Thoracic aorta (tissue), 2 donors: ENCODE data around the gene BCR. TPM values are rescaled to one million over a fixed set of nuclear protein-coding genes. Genes with fewer than 3 reads are reported as not detected.
A peak's percentile ranks its signal among the peaks of the same experiment; 100 is the strongest.

Experiments used
- ATAC-seq: fragments of 150-250 bp; one replicate; pipeline ENCODE4 v1.8.0; 2017; ENCODE audit warnings: low read depth; ENCODE audit not compliant: insufficient number of reproducible peaks, low FRiP score
- DNase-seq: peaks from one replicate; pipeline ENCODE4 v3.0.0-alpha.2; 2020; ENCODE audit warnings: low spot score
- H3K27ac ChIP-seq, 2 donors: fragments of 200-600 bp; sonication (generic); 1 replicate in 1 of 2; 2 replicates in 1 of 2; pipeline ENCODE4 v1.5.1; 2016; ENCODE audit warnings: mild to moderate bottlenecking in 2 of 2, moderate library complexity in 2 of 2
- H3K27me3 ChIP-seq: fragments of 200-600 bp; sonication (generic); replicated peaks from 2 replicates; pipeline ENCODE4 v1.6.0; 2016; ENCODE audit warnings: mild to moderate bottlenecking; ENCODE audit not compliant: insufficient read depth
- H3K36me3 ChIP-seq: fragments of 200-600 bp; sonication (generic); one replicate; pipeline ENCODE4 v1.5.1; 2016
- H3K4me1 ChIP-seq, 2 donors: fragments of 200-600 bp; sonication (generic); 1 replicate in 1 of 2; 2 replicates in 1 of 2; pipeline versions ENCODE4 v1.5.1 to v1.6.0; 2016; ENCODE audit warnings: low read depth in 2 of 2, mild to moderate bottlenecking in 1 of 2; ENCODE audit not compliant: control insufficient read depth in 1 of 2
- H3K4me3 ChIP-seq: fragments of 200-600 bp; sonication (generic); 2 replicates; pipeline ENCODE4 v1.5.1; 2016; ENCODE audit warnings: mild to moderate bottlenecking
- H3K9me3 ChIP-seq: fragments of 200-600 bp; sonication (generic); 2 replicates; pipeline ENCODE4 v1.5.1; 2016
- CTCF ChIP-seq: fragments of 200-600 bp; sonication (generic); IDR thresholded peaks from one replicate; pipeline ENCODE4 v1.5.1; 2019; ENCODE audit warnings: antibody characterized with exemption
- total RNA-seq, 2 donors: library from RNA; depleted of rRNA; stranded (reverse); fragments of >200 nt; gene quantifications; one replicate each; pipeline versions ENCODE4 v1.1.0 to v1.2.3, GENCODE V29; 2016

The BCR gene
- total RNA-seq, 2 donors from 2014 or later, result 73.2 to 232 TPM

GRCh38 chr22:23225724-23226496 is 45.6 kb downstream of the BCR start:
- peak overlapping the region; percentile 33 for H3K4me3 ChIP-seq
- H3K36me3 ChIP-seq, result peaks cover 3% of the 10 kb centered on the region
- peak overlapping the region; percentile 80 to 85 for H3K27ac ChIP-seq
- no peak for DNase-seq
- TF ChIP-seq CTCF, result no peak
- H3K9me3 ChIP-seq, result peaks cover 10% of the 10 kb centered on the region
- H3K27me3 ChIP-seq, result no peaks in the 10 kb centered on the region
- ATAC-seq, result peak; percentile 63
- H3K4me1 ChIP-seq, result peaks cover 24 to 72% of the 10 kb centered on the region in 2 donors

GRCh38 chr22:23226497-23226850 is 46.2 kb downstream of the BCR start:
- no peak for ATAC-seq
- peaks cover 19 to 71% of the 10 kb centered on the region in 2 donors for H3K4me1 ChIP-seq
- peak overlapping the region; percentile 80 to 85 for H3K27ac ChIP-seq

GRCh38 chr22:23227380-23227779 is 47.1 kb downstream of the BCR start:
- Histone ChIP-seq H3K4me1 (peaks cover 26 to 76% of the 10 kb centered on the region in 2 donors), H3K9me3 (peaks cover 10% of the 10 kb centered on the region), H3K27me3 (no peaks in the 10 kb centered on the region), H3K27ac (peak overlapping the region; percentile 80 to 85), H3K36me3 (peaks cover 3% of the 10 kb centered on the region), H3K4me3 (no peak overlapping the region)
- DNase-seq (no peak), ATAC-seq (no peak)
- TF ChIP-seq CTCF, result no peak

More at GRCh38 chr22:23226497-23226850, 46.2 kb downstream of the BCR start:
- peaks cover 3% of the 10 kb centered on the region for H3K36me3 ChIP-seq
- H3K4me3 ChIP-seq, result peak overlapping the region; percentile 33
- TF ChIP-seq CTCF, result no peak
- DNase-seq, result no peak
- H3K9me3 ChIP-seq, result peaks cover 10% of the 10 kb centered on the region
- no peaks in the 10 kb centered on the region for H3K27me3 ChIP-seq

- peaks cover 26 to 78% of the 10 kb centered on the region in 2 donors for H3K4me1 ChIP-seq
- no peak overlapping the region for H3K4me3 ChIP-seq
- H3K9me3 ChIP-seq, result peaks cover 10% of the 10 kb centered on the region
- H3K27me3 ChIP-seq, result no peaks in the 10 kb centered on the region
- no peak overlapping the region for H3K27ac ChIP-seq
- peaks cover 3% of the 10 kb centered on the region for H3K36me3 ChIP-seq
- ATAC-seq (no peak), DNase-seq (no peak)
- TF ChIP-seq CTCF, result no peak
Observed at GRCh38 chr22:23228503-23228902, 48.2 kb downstream of the BCR start.

- Histone ChIP-seq H3K4me3 (no peak overlapping the region), H3K36me3 (peaks cover 3% of the 10 kb centered on the region), H3K27ac (peak overlapping the region; percentile 9 to 26), H3K27me3 (no peaks in the 10 kb centered on the region), H3K9me3 (peaks cover 10% of the 10 kb centered on the region), H3K4me1 (peaks cover 29 to 77% of the 10 kb centered on the region in 2 donors)
- no peak for DNase-seq
- no peak for TF ChIP-seq CTCF
- ATAC-seq, result no peak
Observed at GRCh38 chr22:23229646-23230045, 49.3 kb downstream of the BCR start.
